ENCODE data around the gene MRPS18A. TPM values are rescaled to one million over a fixed set of nuclear protein-coding genes. Genes with fewer than 3 reads are reported as not detected.
A peak's percentile ranks its signal among the peaks of the same experiment; 100 is the strongest.

MRPS18A gene
- total and polyA plus RNA-seq, 2 of the 13 experiments (the other 11 are each of a cell fraction or from before 2014, with no cell fraction given) = 87.8 to 89.1 TPM

DNA sequence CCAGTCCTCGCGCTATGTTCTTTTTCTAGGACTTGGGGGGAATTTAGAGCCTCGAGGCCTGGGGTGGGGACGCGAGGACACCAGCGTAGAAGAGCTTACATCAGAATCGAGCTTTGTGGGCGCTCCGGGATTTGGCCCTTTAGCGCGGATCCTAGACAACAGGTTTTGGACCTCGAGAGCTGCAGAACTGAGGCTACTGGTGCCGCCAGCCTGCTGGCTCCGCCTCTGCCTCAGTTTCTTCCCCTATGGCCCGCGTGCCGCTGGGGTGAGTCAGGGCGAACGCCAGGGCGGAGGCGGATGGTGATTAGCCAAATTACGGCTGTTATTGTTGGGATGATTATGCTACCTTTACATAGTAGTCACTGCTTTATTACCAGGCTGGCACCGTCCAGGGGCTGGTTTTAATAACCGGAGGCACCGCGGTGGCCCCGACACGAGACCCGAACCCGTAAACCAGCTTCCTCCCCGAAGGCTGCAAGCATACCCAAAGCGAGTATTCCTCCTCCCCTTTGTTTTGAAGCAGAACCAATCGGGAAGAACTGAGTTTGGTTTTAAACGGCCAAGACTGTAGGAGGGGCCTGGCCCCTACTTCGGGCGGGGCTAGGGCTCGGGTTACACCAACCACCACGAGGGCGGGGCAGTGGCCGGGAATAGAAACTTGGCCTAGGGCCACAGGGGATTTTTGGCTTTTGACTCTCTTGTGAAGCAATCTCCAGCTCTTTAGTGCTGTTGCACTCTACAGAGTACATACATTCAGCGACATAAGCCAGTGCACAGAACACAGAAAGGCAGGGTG, 57.9 kb downstream of the MRPS18A start (continued):
- TF ChIP-seq IRX3 (CRISPR knock-in tag; IDR thresholded peaks at IDR 0.05; ENCODE audit: borderline replicate concordance, low read depth) (peak; percentile 36; the same call in 1 of the 2 replicates), MYNN (CRISPR knock-in tag; IDR thresholded peaks at IDR 0.05; ENCODE audit: low read depth) (peak; percentile 81; the same call in 1 of the 2 replicates), ZNF777 (CRISPR knock-in tag; IDR thresholded peaks at IDR 0.05) (peak; percentile 76), ELF1 (CRISPR knock-in tag; IDR thresholded peaks at IDR 0.05) (peak; percentile 48; the same call in 1 of the 2 replicates), POLR2G (IDR thresholded peaks at IDR 0.05; ENCODE audit: low read depth, low read length) (peak; percentile 90), ARNT2 (CRISPR knock-in tag; IDR thresholded peaks at IDR 0.05; ENCODE audit: low read depth) (0 out of 2 replicates have a peak, but pooled peaks have one; percentile 38), MEF2D (CRISPR knock-in tag; IDR thresholded peaks at IDR 0.05) (peak; percentile 99), TCF7 (IDR thresholded peaks at IDR 0.05; ENCODE audit: low read depth) (0 out of 2 replicates have a peak, but pooled peaks have one; percentile 7), KMT2A (CRISPR knock-in tag; IDR thresholded peaks at IDR 0.05) (no peak), ZFAT (CRISPR knock-in tag; conservative IDR thresholded peaks at IDR 0.05) (no peak), ZNF205 (CRISPR knock-in tag; IDR thresholded peaks at IDR 0.05) (0 out of 2 replicates have a peak, but pooled peaks have one; percentile 16), ATF7-NPFF (CRISPR knock-in tag; IDR thresholded peaks at IDR 0.05; ENCODE audit: low read depth) (no peak), PHF8 (CRISPR knock-in tag; IDR thresholded peaks at IDR 0.05) (peak; percentile 61; the same call in 1 of the 2 replicates), IRF2 (CRISPR knock-in tag; IDR thresholded peaks at IDR 0.05) (peak; percentile 54), FOXO1 (CRISPR knock-in tag; IDR thresholded peaks at IDR 0.05) (0 out of 2 replicates have a peak, but pooled peaks have one; percentile 0), KLF16 (CRISPR knock-in tag; IDR thresholded peaks at IDR 0.05) (peak in 1 of 2 experiments; percentile 72; a peak in 1 of 4 replicates), ZFYVE20 (CRISPR knock-in tag; IDR thresholded peaks at IDR 0.05; ENCODE audit: borderline replicate concordance, low read depth) (0 out of 2 replicates have a peak, but pooled peaks have one; percentile 33), MAFK (conservative IDR thresholded peaks at IDR 0.05 in 1 of 2, IDR thresholded peaks at IDR 0.05 in 1 of 2; ENCODE audit: low read length in 2 of 2) (no peak), CREB1 (IDR thresholded peaks at IDR 0.05) (0 out of 2 replicates have a peak, but pooled peaks have one; percentile 16), CREB1 (CRISPR knock-in tag; IDR thresholded peaks at IDR 0.05) (no peak; the same call in 1 of the 2 replicates), IKZF4 (CRISPR knock-in tag; IDR thresholded peaks at IDR 0.05; ENCODE audit: borderline replicate concordance, low read depth, not compliant biosample characterization) (peak; percentile 72)
- TF ChIP-seq, protein P1, sequence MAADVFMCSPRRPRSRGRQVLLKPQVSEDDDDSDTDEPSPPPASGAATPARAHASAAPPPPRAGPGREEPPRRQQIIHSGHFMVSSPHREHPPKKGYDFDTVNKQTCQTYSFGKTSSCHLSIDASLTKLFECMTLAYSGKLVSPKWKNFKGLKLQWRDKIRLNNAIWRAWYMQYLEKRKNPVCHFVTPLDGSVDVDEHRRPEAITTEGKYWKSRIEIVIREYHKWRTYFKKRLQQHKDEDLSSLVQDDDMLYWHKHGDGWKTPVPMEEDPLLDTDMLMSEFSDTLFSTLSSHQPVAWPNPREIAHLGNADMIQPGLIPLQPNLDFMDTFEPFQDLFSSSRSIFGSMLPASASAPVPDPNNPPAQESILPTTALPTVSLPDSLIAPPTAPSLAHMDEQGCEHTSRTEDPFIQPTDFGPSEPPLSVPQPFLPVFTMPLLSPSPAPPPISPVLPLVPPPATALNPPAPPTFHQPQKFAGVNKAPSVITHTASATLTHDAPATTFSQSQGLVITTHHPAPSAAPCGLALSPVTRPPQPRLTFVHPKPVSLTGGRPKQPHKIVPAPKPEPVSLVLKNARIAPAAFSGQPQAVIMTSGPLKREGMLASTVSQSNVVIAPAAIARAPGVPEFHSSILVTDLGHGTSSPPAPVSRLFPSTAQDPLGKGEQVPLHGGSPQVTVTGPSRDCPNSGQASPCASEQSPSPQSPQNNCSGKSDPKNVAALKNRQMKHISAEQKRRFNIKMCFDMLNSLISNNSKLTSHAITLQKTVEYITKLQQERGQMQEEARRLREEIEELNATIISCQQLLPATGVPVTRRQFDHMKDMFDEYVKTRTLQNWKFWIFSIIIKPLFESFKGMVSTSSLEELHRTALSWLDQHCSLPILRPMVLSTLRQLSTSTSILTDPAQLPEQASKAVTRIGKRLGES (CRISPR knock-in tag; IDR thresholded peaks at IDR 0.05; ENCODE audit: borderline replicate concordance) = 0 out of 2 replicates have a peak, but pooled peaks have one; percentile 62
- TF ChIP-seq, protein P2, sequence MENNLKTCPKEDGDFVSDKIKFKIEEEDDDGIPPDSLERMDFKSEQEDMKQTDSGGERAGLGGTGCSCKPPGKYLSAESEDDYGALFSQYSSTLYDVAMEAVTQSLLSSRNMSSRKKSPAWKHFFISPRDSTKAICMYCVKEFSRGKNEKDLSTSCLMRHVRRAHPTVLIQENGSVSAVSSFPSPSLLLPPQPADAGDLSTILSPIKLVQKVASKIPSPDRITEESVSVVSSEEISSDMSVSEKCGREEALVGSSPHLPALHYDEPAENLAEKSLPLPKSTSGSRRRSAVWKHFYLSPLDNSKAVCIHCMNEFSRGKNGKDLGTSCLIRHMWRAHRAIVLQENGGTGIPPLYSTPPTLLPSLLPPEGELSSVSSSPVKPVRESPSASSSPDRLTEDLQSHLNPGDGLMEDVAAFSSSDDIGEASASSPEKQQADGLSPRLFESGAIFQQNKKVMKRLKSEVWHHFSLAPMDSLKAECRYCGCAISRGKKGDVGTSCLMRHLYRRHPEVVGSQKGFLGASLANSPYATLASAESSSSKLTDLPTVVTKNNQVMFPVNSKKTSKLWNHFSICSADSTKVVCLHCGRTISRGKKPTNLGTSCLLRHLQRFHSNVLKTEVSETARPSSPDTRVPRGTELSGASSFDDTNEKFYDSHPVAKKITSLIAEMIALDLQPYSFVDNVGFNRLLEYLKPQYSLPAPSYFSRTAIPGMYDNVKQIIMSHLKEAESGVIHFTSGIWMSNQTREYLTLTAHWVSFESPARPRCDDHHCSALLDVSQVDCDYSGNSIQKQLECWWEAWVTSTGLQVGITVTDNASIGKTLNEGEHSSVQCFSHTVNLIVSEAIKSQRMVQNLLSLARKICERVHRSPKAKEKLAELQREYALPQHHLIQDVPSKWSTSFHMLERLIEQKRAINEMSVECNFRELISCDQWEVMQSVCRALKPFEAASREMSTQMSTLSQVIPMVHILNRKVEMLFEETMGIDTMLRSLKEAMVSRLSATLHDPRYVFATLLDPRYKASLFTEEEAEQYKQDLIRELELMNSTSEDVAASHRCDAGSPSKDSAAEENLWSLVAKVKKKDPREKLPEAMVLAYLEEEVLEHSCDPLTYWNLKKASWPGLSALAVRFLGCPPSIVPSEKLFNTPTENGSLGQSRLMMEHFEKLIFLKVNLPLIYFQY (CRISPR knock-in tag; IDR thresholded peaks at IDR 0.05; ENCODE audit: borderline replicate concordance) = peak; percentile 60

Measured in HepG2 (cell line).